Measurements from ENCODE around the gene UNC45B. TPM values are rescaled to one million over a fixed set of nuclear protein-coding genes. Genes with fewer than 3 reads are reported as not detected.

Gene UNC45B
- total RNA-seq, 4 donors from 2014 or later = 0.14 TPM; not detected in 3

- H3K27me3 ChIP-seq = no peaks in the 10 kb centered on the region
- no peak overlapping the region for H3K4me3 ChIP-seq
- TF ChIP-seq EP300 (IDR thresholded peaks at IDR 0.05; ENCODE audit: low read depth) = no peak
- no peak for TF ChIP-seq POLR2AphosphoS5 (IDR thresholded peaks at IDR 0.05)
- no peak for TF ChIP-seq POLR2A (IDR thresholded peaks at IDR 0.05)
- TF ChIP-seq CTCF (IDR thresholded peaks at IDR 0.05) = no peak
- intact Hi-C loops (cut with DNase I; ENCODE audit: low total_unique reads) (loop anchor here (10.0 kb wide), 1 partner anchor 692 kb away; no protein-coding TSS in a partner anchor), in situ Hi-C loops (cut with MboI; ENCODE audit: low pct_ligation_motif_present in 1 of 4, low pct_unique_long_range_greater_than_20kb in 1 of 4, low sequenced_read_pairs in 3 of 4) (loop anchor here in 2 of 4 donors (25.0 kb wide), 3 partner anchors 455 to 680 kb away; no protein-coding TSS in a partner anchor)
- DNase-seq = no peak
- H3K4me1 ChIP-seq = peaks cover 9 to 20% (median 14%) of the 10 kb centered on the region in 4 donors
- H3K27ac ChIP-seq = no peak overlapping the region
- 80 to 91% methylated on average over 2 to 12 of the region's 12 CpGs for WGBS, 2 donors (ENCODE audit: low coverage in 1 of 2)
- H3K9me3 ChIP-seq = no peaks in the 10 kb centered on the region
- H3K36me3 ChIP-seq = no peaks in the 10 kb centered on the region
Observed at GRCh38 chr17:35116845-35117244, 30.8 kb upstream of the UNC45B start.

GRCh38 chr17:35117984-35118383 lies 29.6 kb upstream of the UNC45B start:
- no peaks in the 10 kb centered on the region for H3K9me3 ChIP-seq
- H3K27ac ChIP-seq = no peak overlapping the region
- TF ChIP-seq CTCF (IDR thresholded peaks at IDR 0.05) (no peak), EP300 (IDR thresholded peaks at IDR 0.05; ENCODE audit: low read depth) (no peak), POLR2A (IDR thresholded peaks at IDR 0.05) (no peak), POLR2AphosphoS5 (IDR thresholded peaks at IDR 0.05) (no peak)
- H3K36me3 ChIP-seq = no peaks in the 10 kb centered on the region
- peaks cover 9 to 20% (median 14%) of the 10 kb centered on the region in 4 donors for H3K4me1 ChIP-seq
- intact Hi-C loops (cut with DNase I; ENCODE audit: low total_unique reads) = loop anchor here (10.0 kb wide), 1 partner anchor 693 kb away; no protein-coding TSS in a partner anchor
- no peak for DNase-seq
- no peaks in the 10 kb centered on the region for H3K27me3 ChIP-seq
- H3K4me3 ChIP-seq = no peak overlapping the region
- in situ Hi-C loops (cut with MboI; ENCODE audit: low pct_ligation_motif_present in 1 of 4, low pct_unique_long_range_greater_than_20kb in 1 of 4, low sequenced_read_pairs in 3 of 4) = loop anchor here in 2 of 4 donors (25.0 kb wide), 3 partner anchors 456 to 681 kb away; no protein-coding TSS in a partner anchor

- Histone ChIP-seq H3K4me1 (peaks cover 9 to 20% (median 14%) of the 10 kb centered on the region in 4 donors), H3K36me3 (no peaks in the 10 kb centered on the region), H3K4me3 (peak within 1 kb of the TSS; percentile 61 to 87 (median 74)), H3K27me3 (no peaks in the 10 kb centered on the region), H3K27ac (peak within 1 kb of the TSS; percentile 69 to 82 (median 78)), H3K9me3 (no peaks in the 10 kb centered on the region)
- DNase-seq = peak; percentile 76
- WGBS, 2 donors (ENCODE audit: low coverage in 1 of 2) = 2% methylated on average over 45 of the region's 72 CpGs; no CpG with 5 or more reads in 1 of the 2 donors
- in situ Hi-C loops (cut with MboI; ENCODE audit: low pct_ligation_motif_present in 1 of 4, low pct_unique_long_range_greater_than_20kb in 1 of 4, low sequenced_read_pairs in 3 of 4) (loop anchor here in 3 of 4 donors (5.0 to 25.0 kb wide), 6 partner anchors 457 to 697 kb away; no protein-coding TSS in a partner anchor), intact Hi-C loops (cut with DNase I; ENCODE audit: low total_unique reads) (loop anchor here (2.0 to 10.0 kb wide), 2 partner anchors 577 to 695 kb away; no protein-coding TSS in a partner anchor)
- TF ChIP-seq EP300 (IDR thresholded peaks at IDR 0.05; ENCODE audit: low read depth) (no peak), POLR2AphosphoS5 (IDR thresholded peaks at IDR 0.05) (peak in 2 of 3 donors; percentile 8 to 31), CTCF (IDR thresholded peaks at IDR 0.05) (peak; percentile 70 to 95 (median 88)), POLR2A (IDR thresholded peaks at IDR 0.05) (peak; percentile 14)
Observed at GRCh38 chr17:35119370-35120165, 28.0 kb upstream of the UNC45B start, which contains the start of gene RAD51D. Gene RAD51D, minus strand, starts transcription at chr17:35119860. Its CDS starts 247 bp downstream, at chr17:35119613.

- Histone ChIP-seq H3K36me3 (no peaks in the 10 kb centered on the region), H3K9me3 (no peaks in the 10 kb centered on the region), H3K27ac (no peak within 1 kb of the TSS), H3K27me3 (no peaks in the 10 kb centered on the region), H3K4me1 (peaks cover 9 to 20% (median 14%) of the 10 kb centered on the region in 4 donors), H3K4me3 (no peak within 1 kb of the TSS)
- no peak for DNase-seq
- 91% methylated on average over 3 of the region's 3 CpGs; no CpG with 5 or more reads in 1 of the 2 donors for WGBS, 2 donors (ENCODE audit: low coverage in 1 of 2)
- TF ChIP-seq EP300 (IDR thresholded peaks at IDR 0.05; ENCODE audit: low read depth) = no peak
- no peak for TF ChIP-seq CTCF (IDR thresholded peaks at IDR 0.05)
- no peak for TF ChIP-seq POLR2A (IDR thresholded peaks at IDR 0.05)
- no peak for TF ChIP-seq POLR2AphosphoS5 (IDR thresholded peaks at IDR 0.05)
- intact Hi-C loops (cut with DNase I; ENCODE audit: low total_unique reads) (loop anchor here (2.0 kb wide), 1 partner anchor 579 kb away; no protein-coding TSS in a partner anchor), in situ Hi-C loops (cut with MboI; ENCODE audit: low pct_ligation_motif_present in 1 of 4, low pct_unique_long_range_greater_than_20kb in 1 of 4, low sequenced_read_pairs in 3 of 4) (loop anchor here in 3 of 4 donors (5.0 to 25.0 kb wide), 6 partner anchors 459 to 699 kb away; no protein-coding TSS in a partner anchor)
Observed at GRCh38 chr17:35121315-35121714, 26.3 kb upstream of the UNC45B start, which contains the start of gene FNDC8. Gene FNDC8, plus strand, starts transcription at chr17:35121615. Its CDS starts 79 bp downstream, at chr17:35121694.
